Activated T-helper 1 cell treated with anti-CD3 and anti-CD28 coated beads, Interleukin-12 subunit alpha, Interleukin-12 subunit beta, Interleukin-2, Interleukin-4 antibody, amounts not matched to agents 30 ng/mL and 10 ng/mL and 1 ng/mL, durations not matched to agents 14 hours and 24 hours and 36 hours (primary cell): ENCODE measurements around the gene UPK3A. TPM values are rescaled to one million over a fixed set of nuclear protein-coding genes. Genes with fewer than 3 reads are reported as not detected.
"Not testable (repeated sequence)": the region's sequence is repeated elsewhere in the genome, so short reads cannot be mapped to it uniquely, and the experiment has no call there.

Experiments
- DNase-seq: peaks from one replicate; pipeline ENCODE4 v3.0.0; 2021; ENCODE audit warnings: low spot score
- H3K27ac Mint-ChIP-seq: one replicate; pipeline ENCODE4 v1.8.0; 2021; ENCODE audit warnings: mild to moderate bottlenecking, mixed read lengths
- H3K27me3 Mint-ChIP-seq: one replicate; pipeline ENCODE4 v1.8.0; 2022; ENCODE audit warnings: mild to moderate bottlenecking, moderate library complexity, mixed read lengths; ENCODE audit not compliant: insufficient read depth
- H3K36me3 Mint-ChIP-seq: one replicate; pipeline ENCODE4 v1.8.0; 2021; ENCODE audit warnings: low read depth, mixed read lengths
- H3K4me1 Mint-ChIP-seq: one replicate; pipeline ENCODE4 v1.8.0; 2021; ENCODE audit warnings: low read depth, mixed read lengths
- H3K4me3 Mint-ChIP-seq: one replicate; pipeline ENCODE4 v1.8.0; 2021; ENCODE audit warnings: mild to moderate bottlenecking, moderate library complexity, mixed read lengths
- H3K9me3 Mint-ChIP-seq: one replicate; pipeline ENCODE4 v1.8.0; 2021; ENCODE audit warnings: mixed read lengths
- intact Hi-C: fragments of 100-400 bp; cut with micrococcal nuclease; formaldehyde crosslinking; loops from one replicate; pipeline ENCODE4 v1.15.1; 2024
- total RNA-seq: library from RNA; stranded (reverse); gene quantifications from 2 replicates; pipeline ENCODE4 v1.2.3, GENCODE V29; 2022

UPK3A gene
- total RNA-seq, 1 donor from 2014 or later = not detected

GRCh38 chr22:45244916-45245315 lies 39.8 kb upstream of the UPK3A start:
- H3K9me3 Mint-ChIP-seq = no peaks in the 10 kb centered on the region
- no peak for DNase-seq
- H3K4me1 Mint-ChIP-seq = peaks cover 8% of the 10 kb centered on the region
- H3K4me3 Mint-ChIP-seq = no peak overlapping the region
- intact Hi-C loops = no loop called here
- H3K36me3 Mint-ChIP-seq = peaks cover 2% of the 10 kb centered on the region
- H3K27ac Mint-ChIP-seq = no peak overlapping the region
- H3K27me3 Mint-ChIP-seq = no peaks in the 10 kb centered on the region

- intact Hi-C loops = no loop called here
- Mint-ChIP-seq H3K9me3 (no peaks in the 10 kb centered on the region), H3K27me3 (no peaks in the 10 kb centered on the region), H3K4me3 (no peak overlapping the region), H3K4me1 (peaks cover 5% of the 10 kb centered on the region), H3K36me3 (no peaks in the 10 kb centered on the region), H3K27ac (no peak overlapping the region)
- DNase-seq = no peak
These were observed 38.4 kb upstream of the UPK3A start for GRCh38 chr22:45246060-45246985.

DNA sequence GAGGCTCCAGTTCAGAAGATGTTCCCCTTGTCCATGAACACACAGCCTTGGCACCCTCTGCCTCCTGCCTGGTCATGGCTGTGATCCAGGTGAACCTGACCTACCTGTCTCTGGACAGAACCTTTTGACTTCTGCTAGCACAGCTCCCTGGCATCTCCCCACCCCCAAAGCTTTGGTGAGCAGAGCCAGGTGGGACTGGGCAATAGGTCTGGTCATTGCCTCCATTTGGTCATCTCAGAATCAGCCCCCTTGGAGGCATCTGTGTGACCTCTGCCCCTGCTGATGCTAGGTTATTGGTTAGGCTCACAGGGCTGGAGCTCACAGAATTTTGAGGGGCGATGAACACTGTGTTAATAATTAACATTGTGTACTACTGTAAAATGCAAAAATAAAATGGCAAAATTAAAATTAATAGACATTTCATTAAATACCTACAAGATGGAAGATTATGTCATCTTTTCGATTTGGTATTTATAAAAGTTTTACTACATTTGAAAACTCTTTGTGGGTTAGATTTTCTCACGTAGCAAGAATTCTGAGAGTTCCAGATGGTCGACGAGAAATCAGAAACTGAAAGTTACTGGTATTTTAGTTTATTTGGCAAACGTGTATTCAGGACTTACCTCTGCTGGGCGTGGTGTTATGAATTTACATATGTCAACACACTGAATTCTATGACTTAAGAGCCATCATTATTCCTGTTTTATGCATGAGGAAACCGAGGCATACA lies 35.8 kb upstream of the UPK3A start:
- intact Hi-C loops = no loop called here
- H3K4me3 Mint-ChIP-seq = no peak overlapping the region
- no peak for DNase-seq
- no peaks in the 10 kb centered on the region for H3K4me1 Mint-ChIP-seq
- H3K27ac Mint-ChIP-seq = no peak overlapping the region
- H3K36me3 Mint-ChIP-seq = no peaks in the 10 kb centered on the region
- no peaks in the 10 kb centered on the region for H3K9me3 Mint-ChIP-seq
- no peaks in the 10 kb centered on the region for H3K27me3 Mint-ChIP-seq

DNA sequence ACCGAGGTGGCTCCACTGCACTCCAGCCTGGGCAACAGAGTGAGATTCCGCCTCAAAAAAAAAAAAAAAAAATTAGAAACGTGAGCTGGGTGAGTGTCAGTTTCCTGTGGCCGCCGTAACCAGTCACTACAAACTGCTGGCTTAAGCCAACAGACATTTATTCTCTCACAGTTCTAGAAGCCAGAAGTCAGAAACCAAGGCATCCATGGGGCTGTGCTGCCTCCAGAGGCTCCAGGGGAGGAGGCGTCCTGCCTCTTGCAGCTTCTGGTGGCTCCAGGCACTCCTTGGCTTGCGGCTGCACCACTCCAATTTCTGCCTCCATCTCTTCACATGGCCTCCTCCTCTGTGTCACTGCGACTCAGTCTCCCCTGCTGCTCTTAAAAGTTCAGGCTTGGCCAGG lies 32.9 kb upstream of the UPK3A start:
- no peak for DNase-seq
- intact Hi-C loops = no loop called here
- H3K27me3 Mint-ChIP-seq = no peaks in the 10 kb centered on the region
- H3K4me3 Mint-ChIP-seq = no peak overlapping the region
- no peaks in the 10 kb centered on the region for H3K9me3 Mint-ChIP-seq
- peaks cover 13% of the 10 kb centered on the region for H3K4me1 Mint-ChIP-seq
- no peaks in the 10 kb centered on the region for H3K36me3 Mint-ChIP-seq
- no peak overlapping the region for H3K27ac Mint-ChIP-seq

- Mint-ChIP-seq H3K36me3 (no peaks in the 10 kb centered on the region), H3K4me3 (no peak overlapping the region), H3K9me3 (no peaks in the 10 kb centered on the region), H3K4me1 (peaks cover 13% of the 10 kb centered on the region), H3K27ac (no peak overlapping the region), H3K27me3 (no peaks in the 10 kb centered on the region)
- DNase-seq = no peak
- intact Hi-C loops = no loop called here
These were observed 31.6 kb upstream of the UPK3A start for GRCh38 chr22:45253039-45253641.

DNA sequence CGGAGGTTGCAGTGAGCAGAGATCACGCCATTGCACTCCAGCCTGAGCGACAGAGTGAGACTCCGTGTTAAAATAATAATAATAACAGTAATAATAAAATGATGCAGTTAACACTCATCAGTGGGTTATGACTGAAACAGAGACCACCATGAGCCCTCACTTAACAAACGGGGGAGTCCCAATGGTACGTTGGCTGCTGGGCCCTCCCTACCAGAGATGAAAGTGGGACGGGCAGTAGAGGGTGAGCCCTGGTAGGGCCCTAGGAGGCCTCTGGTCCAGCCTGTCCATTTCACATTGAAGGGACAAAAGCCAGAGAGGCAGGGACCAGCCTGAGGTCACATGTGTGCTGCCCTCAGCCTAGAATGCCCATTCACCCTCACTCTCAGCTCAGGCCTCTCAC lies 30.4 kb upstream of the UPK3A start:
- DNase-seq = no peak
- Mint-ChIP-seq H3K9me3 (no peaks in the 10 kb centered on the region), H3K27me3 (no peaks in the 10 kb centered on the region), H3K27ac (no peak overlapping the region), H3K4me1 (peaks cover 13% of the 10 kb centered on the region), H3K4me3 (no peak overlapping the region), H3K36me3 (no peaks in the 10 kb centered on the region)
- intact Hi-C loops = no loop called here

DNA sequence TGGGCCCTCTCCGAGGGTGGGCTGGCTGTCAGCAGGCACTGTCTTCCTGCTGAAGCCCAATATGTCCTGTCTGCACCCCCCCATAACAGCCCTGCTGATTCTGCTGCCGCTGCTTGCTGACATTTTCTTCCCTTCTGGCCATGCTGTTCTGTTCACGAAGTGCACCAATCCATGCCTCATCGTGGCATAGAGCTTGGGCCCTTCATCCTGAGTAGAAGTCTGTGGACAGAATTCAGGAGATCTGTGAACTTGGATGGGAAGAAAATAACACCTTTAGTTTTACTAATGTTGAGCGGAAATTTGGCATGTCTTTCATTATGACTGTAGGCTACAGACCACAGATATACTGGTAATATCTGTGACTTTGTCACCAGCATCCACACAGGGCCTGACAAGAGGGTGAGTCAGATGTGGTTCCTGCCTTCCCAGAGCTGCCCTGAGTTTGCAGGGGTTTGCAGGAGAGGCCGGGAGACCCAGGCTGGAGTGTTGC lies 29.9 kb upstream of the UPK3A start:
- no peaks in the 10 kb centered on the region for H3K36me3 Mint-ChIP-seq
- DNase-seq = no peak
- no peaks in the 10 kb centered on the region for H3K9me3 Mint-ChIP-seq
- peaks cover 13% of the 10 kb centered on the region for H3K4me1 Mint-ChIP-seq
- intact Hi-C loops = no loop called here
- H3K27me3 Mint-ChIP-seq = no peaks in the 10 kb centered on the region
- H3K4me3 Mint-ChIP-seq = no peak overlapping the region
- peak overlapping the region; percentile 35 for H3K27ac Mint-ChIP-seq

GRCh38 chr22:45257941-45258340 lies 26.8 kb upstream of the UPK3A start:
- DNase-seq, H3K36me3 Mint-ChIP-seq, intact Hi-C loops, H3K4me3 Mint-ChIP-seq, H3K9me3 Mint-ChIP-seq, H3K27ac Mint-ChIP-seq: not testable (repeated sequence)
- peaks cover 10% of the 10 kb centered on the region for H3K27me3 Mint-ChIP-seq
- H3K4me1 Mint-ChIP-seq = peaks cover 13% of the 10 kb centered on the region

- peaks cover 10% of the 10 kb centered on the region for H3K4me1 Mint-ChIP-seq
- H3K27ac Mint-ChIP-seq = no peak overlapping the region
- no peak for DNase-seq
- no peak overlapping the region for H3K4me3 Mint-ChIP-seq
- H3K36me3 Mint-ChIP-seq = no peaks in the 10 kb centered on the region
- intact Hi-C loops = no loop called here
- no peaks in the 10 kb centered on the region for H3K9me3 Mint-ChIP-seq
- H3K27me3 Mint-ChIP-seq = peaks cover 25% of the 10 kb centered on the region
These were observed 24.9 kb upstream of the UPK3A start for GRCh38 chr22:45259754-45260394.

- intact Hi-C loops, H3K4me3 Mint-ChIP-seq, H3K4me1 Mint-ChIP-seq, DNase-seq, H3K36me3 Mint-ChIP-seq, H3K27ac Mint-ChIP-seq, H3K9me3 Mint-ChIP-seq: not testable (repeated sequence)
- peaks cover 26% of the 10 kb centered on the region for H3K27me3 Mint-ChIP-seq
These were observed 24.4 kb upstream of the UPK3A start for GRCh38 chr22:45260395-45260759.

DNA sequence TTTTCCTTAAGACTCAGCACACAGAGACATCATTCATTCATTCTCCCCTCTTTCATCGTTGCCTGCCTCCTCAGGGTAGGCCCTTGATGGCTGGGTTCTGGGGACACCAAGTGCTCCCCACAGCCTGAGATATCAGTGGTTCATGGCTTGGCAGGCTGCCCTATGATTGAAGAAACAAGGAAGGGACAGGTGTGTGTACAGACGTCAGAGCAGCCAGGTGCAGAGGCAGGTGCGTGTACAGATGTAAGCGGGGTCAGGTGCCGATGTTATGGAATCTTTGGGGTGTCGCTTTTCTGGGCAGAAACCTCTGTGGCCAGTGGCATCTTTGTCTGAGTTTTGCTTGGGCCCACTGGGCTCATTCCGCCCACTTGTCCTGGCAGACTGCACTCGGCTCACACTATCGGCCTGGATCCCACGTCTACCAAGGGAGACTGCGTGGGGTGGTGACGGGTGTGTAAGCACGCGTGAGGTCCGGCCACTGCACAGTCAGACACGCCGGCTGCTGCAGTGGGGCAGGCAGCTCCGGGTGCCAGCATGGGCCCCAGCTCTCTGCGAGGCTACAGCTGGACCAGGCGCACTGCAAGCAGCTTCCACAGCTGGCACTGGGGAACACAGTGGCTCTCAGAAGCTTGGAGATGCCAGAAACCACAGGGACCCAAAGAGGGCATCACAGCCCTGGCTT lies 23.2 kb upstream of the UPK3A start:
- Mint-ChIP-seq H3K4me3 (no peak overlapping the region), H3K9me3 (no peaks in the 10 kb centered on the region), H3K27me3 (peaks cover 36% of the 10 kb centered on the region), H3K36me3 (no peaks in the 10 kb centered on the region), H3K4me1 (no peaks in the 10 kb centered on the region), H3K27ac (no peak overlapping the region)
- DNase-seq = no peak
- intact Hi-C loops = no loop called here

DNA sequence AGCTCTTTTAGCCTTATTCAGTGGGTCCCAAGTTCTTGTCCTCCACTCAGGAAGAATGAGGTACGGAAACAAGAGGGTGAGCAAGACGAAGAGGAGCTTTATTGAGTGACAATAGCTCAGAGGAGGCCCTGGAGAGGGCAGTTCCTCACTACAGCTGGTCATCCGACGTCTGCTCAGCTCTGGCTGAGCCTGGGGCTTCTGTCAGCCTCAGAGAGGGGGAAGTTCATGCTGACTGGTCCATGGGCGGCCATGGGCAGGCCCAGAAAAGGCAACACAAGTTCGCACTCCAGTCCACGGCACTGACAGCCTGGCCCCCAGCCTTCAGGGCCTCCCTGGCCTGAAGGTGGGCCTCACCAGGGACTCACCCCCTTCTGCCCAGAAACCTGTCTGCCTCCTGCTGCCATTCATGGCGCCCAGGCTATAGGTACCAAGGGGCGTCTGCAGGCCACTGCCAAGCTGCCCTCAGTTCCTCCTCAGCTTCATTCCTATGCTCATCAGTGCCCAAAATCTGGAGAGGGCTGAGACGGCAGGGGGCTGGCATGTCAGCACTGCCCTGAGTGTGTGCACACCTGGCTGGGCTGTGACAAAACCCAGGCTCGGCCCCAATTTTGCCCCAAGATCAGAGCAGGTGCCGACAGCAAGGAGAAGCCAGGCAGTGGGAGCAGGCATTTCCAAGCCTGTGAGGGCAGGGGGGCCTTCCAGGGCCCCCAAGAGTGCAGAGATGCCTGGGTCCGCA lies 22.4 kb upstream of the UPK3A start:
- Mint-ChIP-seq H3K36me3 (no peaks in the 10 kb centered on the region), H3K27me3 (peaks cover 36% of the 10 kb centered on the region), H3K4me3 (no peak overlapping the region), H3K27ac (no peak overlapping the region), H3K4me1 (no peaks in the 10 kb centered on the region), H3K9me3 (no peaks in the 10 kb centered on the region)
- intact Hi-C loops = no loop called here
- DNase-seq = no peak
